Brain microvascular endothelial cell (primary cell): ENCODE data around the gene ATP2B2.

ENCODE experiments used
- DNase-seq: peaks from one replicate; pipeline ENCODE4 v3.0.0-alpha.2; 2020
- H3K27ac ChIP-seq: fragments of 250-450 bp; sonication (Bioruptor Pico); 2 replicates; pipeline ENCODE4 v1.5.1; 2020; ENCODE audit warnings: mild to moderate bottlenecking, moderate library complexity
- H3K27me3 ChIP-seq: fragments of 250-450 bp; sonication (Bioruptor Pico); replicated peaks from 2 replicates; pipeline ENCODE4 v1.5.1; 2020; ENCODE audit warnings: mild to moderate bottlenecking
- H3K36me3 ChIP-seq: fragments of 250-450 bp; sonication (Bioruptor Pico); replicated peaks from 2 replicates; pipeline ENCODE4 v1.5.1; 2020; ENCODE audit warnings: mild to moderate bottlenecking
- H3K4me3 ChIP-seq: 2 replicates; pipeline ENCODE4 v1.5.1; 2011; ENCODE audit warnings: low read depth, mild to moderate bottlenecking, control low read depth, low read length, moderate library complexity
- in situ Hi-C: cut with HindIII; loops from 2 replicates; pipeline ENCODE4 v1.10.0; 2017; ENCODE audit warnings: low sequenced_read_pairs, low pct_ligation_motif_present
- TF ChIP-seq, protein P1 (sequence below): IDR thresholded peaks from 2 replicates; pipeline ENCODE4 v1.5.1; 2011; ENCODE audit warnings: low read depth, mild to moderate bottlenecking, moderate library complexity, low read length, control low read depth, inconsistent platforms; ENCODE audit errors: missing control alignments

Gene ATP2B2

DNA sequence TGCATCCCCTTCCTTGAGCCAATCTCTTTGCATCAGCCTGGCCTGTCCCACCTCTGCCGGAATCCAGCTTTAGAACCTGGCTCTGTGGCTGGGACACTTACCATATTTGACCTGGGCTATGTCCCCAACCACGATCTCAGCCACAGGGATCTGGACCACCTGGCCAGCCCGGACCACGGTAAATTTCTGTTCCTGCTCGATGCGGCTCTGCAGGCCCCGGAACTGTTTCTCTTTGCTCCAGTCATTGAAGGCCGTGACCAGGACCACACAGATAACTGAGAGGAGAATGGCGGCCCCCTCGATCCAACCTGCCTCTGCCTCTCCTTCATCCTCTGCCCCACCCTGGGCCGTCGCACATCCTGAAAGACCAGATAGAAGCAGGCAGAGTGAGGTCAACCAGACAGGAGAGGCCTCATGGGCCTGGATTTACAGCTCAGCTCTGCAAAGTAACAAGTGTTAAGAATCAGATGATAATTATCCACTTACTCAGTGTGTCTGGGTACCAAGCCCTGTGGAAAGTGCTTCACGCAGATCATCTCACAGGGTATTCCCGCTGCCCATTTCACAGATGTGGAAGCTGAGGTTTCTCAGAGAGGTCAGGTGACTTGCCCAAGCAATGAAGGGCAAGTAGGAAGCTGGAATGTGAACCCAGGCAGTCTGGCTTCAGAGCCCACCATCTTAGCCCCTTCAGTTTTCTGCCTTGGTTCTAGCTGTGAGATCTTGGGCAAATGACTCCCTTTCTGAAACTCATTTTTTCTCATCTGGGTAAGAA is 103.2 kb downstream of the ATP2B2 start:
- in situ Hi-C loops: no loop called here
- Histone ChIP-seq H3K27ac (no peak overlapping the region), H3K27me3 (no peaks in the 10 kb centered on the region), H3K4me3 (no peak overlapping the region), H3K36me3 (no peaks in the 10 kb centered on the region)
- TF ChIP-seq, protein P1, sequence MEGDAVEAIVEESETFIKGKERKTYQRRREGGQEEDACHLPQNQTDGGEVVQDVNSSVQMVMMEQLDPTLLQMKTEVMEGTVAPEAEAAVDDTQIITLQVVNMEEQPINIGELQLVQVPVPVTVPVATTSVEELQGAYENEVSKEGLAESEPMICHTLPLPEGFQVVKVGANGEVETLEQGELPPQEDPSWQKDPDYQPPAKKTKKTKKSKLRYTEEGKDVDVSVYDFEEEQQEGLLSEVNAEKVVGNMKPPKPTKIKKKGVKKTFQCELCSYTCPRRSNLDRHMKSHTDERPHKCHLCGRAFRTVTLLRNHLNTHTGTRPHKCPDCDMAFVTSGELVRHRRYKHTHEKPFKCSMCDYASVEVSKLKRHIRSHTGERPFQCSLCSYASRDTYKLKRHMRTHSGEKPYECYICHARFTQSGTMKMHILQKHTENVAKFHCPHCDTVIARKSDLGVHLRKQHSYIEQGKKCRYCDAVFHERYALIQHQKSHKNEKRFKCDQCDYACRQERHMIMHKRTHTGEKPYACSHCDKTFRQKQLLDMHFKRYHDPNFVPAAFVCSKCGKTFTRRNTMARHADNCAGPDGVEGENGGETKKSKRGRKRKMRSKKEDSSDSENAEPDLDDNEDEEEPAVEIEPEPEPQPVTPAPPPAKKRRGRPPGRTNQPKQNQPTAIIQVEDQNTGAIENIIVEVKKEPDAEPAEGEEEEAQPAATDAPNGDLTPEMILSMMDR: no peak
- no peak for DNase-seq

DNA sequence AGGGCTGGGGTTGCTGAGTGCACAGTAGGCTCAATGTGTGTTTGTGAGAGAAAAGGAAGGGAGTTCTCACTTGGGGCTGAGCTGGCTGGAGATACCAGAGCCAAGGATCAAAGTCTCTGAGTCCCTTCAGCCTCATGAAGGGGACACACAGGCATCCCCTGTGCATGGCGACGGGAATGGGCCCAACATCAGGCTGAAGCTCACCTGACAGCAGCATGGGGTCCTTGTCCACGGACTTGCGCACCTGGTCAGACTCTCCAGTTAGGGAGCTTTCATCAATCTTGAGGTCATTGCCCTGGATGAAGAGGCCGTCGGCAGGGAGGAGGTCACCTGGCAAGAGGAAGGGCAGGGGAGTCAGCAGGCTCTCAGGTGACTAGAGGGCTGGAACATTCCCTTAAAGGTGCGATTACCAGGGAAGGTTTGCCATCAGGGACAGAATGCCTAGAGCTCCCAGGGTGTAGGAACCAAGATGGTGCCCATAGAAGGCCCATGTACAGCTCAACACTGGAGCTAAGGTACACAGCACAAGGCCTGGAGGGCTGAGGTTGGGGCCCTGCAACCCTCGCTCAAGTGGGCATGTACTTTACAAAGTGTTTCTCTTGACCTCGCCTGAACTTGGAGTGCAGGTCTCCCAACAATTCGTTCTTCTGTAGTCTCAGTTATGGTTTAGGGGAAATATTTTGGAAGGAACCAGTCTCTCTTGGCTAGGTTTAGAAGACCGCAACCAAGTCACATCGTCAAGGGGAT is 104.5 kb downstream of the ATP2B2 start:
- H3K27me3 ChIP-seq: no peaks in the 10 kb centered on the region
- in situ Hi-C loops: no loop called here
- TF ChIP-seq, protein P1: no peak
- no peak overlapping the region for H3K4me3 ChIP-seq
- no peaks in the 10 kb centered on the region for H3K36me3 ChIP-seq
- H3K27ac ChIP-seq: no peak overlapping the region
- no peak for DNase-seq

DNA sequence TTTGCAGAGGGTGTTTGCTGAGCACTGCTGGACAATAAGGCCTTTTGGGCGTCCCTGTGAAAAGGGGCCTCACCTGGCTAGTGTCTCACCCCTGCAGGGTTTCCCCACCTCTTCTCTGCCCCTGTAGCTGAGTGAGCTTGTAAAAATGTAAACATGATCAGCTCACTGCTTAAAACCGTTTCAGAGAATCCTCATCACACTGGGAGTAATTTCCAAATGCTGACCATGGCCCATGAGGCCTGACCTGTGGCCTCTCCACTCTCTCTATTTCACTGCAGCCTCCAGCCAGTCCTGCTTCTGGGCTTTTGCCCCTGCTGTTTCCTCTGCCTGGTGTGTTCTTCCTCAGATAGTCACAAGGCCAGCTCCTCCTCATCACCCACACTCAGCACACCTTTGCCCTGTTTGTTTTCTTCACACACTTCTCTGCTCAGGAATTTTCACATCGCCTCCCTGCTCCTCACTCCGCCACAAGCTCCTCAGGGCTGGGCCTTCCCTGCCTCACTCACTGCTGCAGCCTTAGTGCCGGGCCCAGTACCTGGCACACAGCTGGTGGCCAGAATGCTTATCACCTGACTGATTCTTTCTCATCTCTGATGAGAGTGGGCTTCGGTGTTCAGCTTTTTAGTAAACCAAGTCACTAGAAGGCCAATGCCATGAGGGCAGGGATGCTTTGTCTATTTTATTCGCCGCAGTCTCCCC is 105.2 kb downstream of the ATP2B2 start:
- Histone ChIP-seq H3K4me3 (no peak overlapping the region), H3K27ac (no peak overlapping the region), H3K36me3 (no peaks in the 10 kb centered on the region), H3K27me3 (no peaks in the 10 kb centered on the region)
- TF ChIP-seq, protein P1: no peak
- no peak for DNase-seq
- in situ Hi-C loops: no loop called here

DNA sequence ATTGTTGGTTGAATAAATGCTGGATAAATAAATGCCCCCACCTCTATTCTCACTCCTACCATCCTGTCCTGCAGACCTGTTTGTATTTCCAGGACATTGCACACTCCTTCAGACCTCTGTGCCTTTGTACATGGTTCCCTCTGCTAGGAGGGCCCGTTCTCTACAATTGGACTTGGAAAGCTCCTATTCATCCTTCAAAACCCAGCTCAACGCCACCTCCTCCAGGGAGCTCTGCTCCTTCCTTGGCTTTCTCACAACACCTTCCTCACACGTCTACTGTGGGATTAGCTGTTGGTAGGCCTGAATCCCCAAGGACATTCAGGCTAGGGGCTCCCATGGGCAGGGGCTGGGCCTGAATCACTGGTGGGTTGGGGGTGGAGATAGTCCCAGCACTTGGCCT is 105.8 kb downstream of the ATP2B2 start:
- Histone ChIP-seq H3K36me3 (no peaks in the 10 kb centered on the region), H3K4me3 (no peak overlapping the region), H3K27me3 (no peaks in the 10 kb centered on the region), H3K27ac (no peak overlapping the region)
- DNase-seq: no peak
- TF ChIP-seq, protein P1: no peak
- in situ Hi-C loops: no loop called here

DNA sequence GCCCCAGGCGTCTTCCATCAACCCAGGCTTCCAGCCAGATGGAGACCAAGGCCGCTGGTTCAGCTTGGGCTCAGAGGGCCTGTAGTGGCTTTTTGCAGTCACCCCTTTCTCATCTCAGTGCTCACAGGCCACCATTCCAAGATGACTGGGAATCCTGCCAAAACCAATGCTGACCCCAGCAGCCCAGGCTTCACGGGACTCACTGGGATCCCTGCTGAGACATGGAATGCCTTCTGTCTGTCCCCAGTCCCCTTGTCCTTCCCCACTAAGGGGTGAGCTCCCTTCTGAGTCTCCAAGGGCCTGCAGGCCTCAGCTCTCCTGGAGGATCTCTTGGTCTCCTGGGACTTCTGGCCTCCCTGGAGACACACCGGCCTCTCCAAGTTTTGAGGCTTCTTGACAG is 107.0 kb downstream of the ATP2B2 start:
- Histone ChIP-seq H3K36me3 (no peaks in the 10 kb centered on the region), H3K27ac (no peak overlapping the region), H3K4me3 (no peak overlapping the region), H3K27me3 (no peaks in the 10 kb centered on the region)
- TF ChIP-seq, protein P1: no peak
- DNase-seq: no peak
- in situ Hi-C loops: no loop called here
